HepG2 (cell line): ENCODE data around the gene WNT5B. TPM values are rescaled to one million over a fixed set of nuclear protein-coding genes. Genes with fewer than 3 reads are reported as not detected.

Experiments used
- CREM ChIP-seq, 2 experiments: sonication (generic) in 1 of 2; formaldehyde crosslinking in 1 of 2; IDR thresholded peaks; 2 replicates each; pipeline versions ENCODE4 v1.4.0 to v1.6.1; 2016 to 2020; ENCODE audit warnings: antibody characterized with exemption in 1 of 2, mild to moderate bottlenecking in 1 of 2, missing genetic modification reagents in 1 of 2
- EHMT2 ChIP-seq: fragments of 200-600 bp; sonication (generic); IDR thresholded peaks from 2 replicates; pipeline ENCODE4 v1.7.0; 2017; ENCODE audit warnings: antibody characterized with exemption, low read depth, low read length, borderline replicate concordance
- ISL2 ChIP-seq: sonication (generic); formaldehyde crosslinking; IDR thresholded peaks from 2 replicates; pipeline ENCODE4 v1.5.0; 2020; ENCODE audit warnings: missing genetic modification reagents
- MIXL1 ChIP-seq: IDR thresholded peaks from 2 replicates; pipeline ENCODE4 v1.6.1; 2016
- NFRKB ChIP-seq: fragments of 450-650 bp; IDR thresholded peaks from 2 replicates; pipeline ENCODE4 v1.6.1; 2017
- PHF20 ChIP-seq: sonication (generic); formaldehyde crosslinking; IDR thresholded peaks from 2 replicates; pipeline ENCODE4 v1.5.0; 2020; ENCODE audit warnings: mild to moderate bottlenecking, missing genetic modification reagents
- PHF21A ChIP-seq: sonication (generic); formaldehyde crosslinking; IDR thresholded peaks from 2 replicates; pipeline ENCODE4 v1.5.0; 2020; ENCODE audit warnings: mild to moderate bottlenecking, missing genetic modification reagents
- RORA ChIP-seq: sonication (generic); formaldehyde crosslinking; IDR thresholded peaks from 2 replicates; pipeline ENCODE4 v1.5.0; 2020; ENCODE audit warnings: mild to moderate bottlenecking, missing genetic modification reagents, moderate library complexity
- SNAI1 ChIP-seq: sonication (generic); formaldehyde crosslinking; IDR thresholded peaks from 2 replicates; pipeline ENCODE4 v1.5.0; 2020; ENCODE audit warnings: mild to moderate bottlenecking, missing genetic modification reagents, borderline replicate concordance
- ZFP62 ChIP-seq: sonication (generic); formaldehyde crosslinking; IDR thresholded peaks from 2 replicates; pipeline ENCODE4 v1.4.0; 2020; ENCODE audit warnings: missing genetic modification reagents
- ZNF18 ChIP-seq: sonication (generic); formaldehyde crosslinking; IDR thresholded peaks from 2 replicates; pipeline ENCODE4 v1.8.0; 2022; ENCODE audit warnings: mild to moderate bottlenecking, missing genetic modification reagents; ENCODE audit not compliant: insufficient replicate concordance
- ZNF232 ChIP-seq: sonication (generic); formaldehyde crosslinking; IDR thresholded peaks from 2 replicates; pipeline ENCODE4 v1.4.0; 2020; ENCODE audit warnings: missing genetic modification reagents, borderline replicate concordance
- ZNF264 ChIP-seq: sonication (generic); formaldehyde crosslinking; IDR thresholded peaks from 2 replicates; pipeline ENCODE4 v1.4.0; 2020; ENCODE audit warnings: missing genetic modification reagents
- ZNF333 ChIP-seq: sonication (generic); formaldehyde crosslinking; IDR thresholded peaks from 2 replicates; pipeline ENCODE4 v1.4.0; 2020; ENCODE audit warnings: mild to moderate bottlenecking, missing genetic modification reagents, borderline replicate concordance
- ZNF343 ChIP-seq: sonication (generic); formaldehyde crosslinking; IDR thresholded peaks from 2 replicates; pipeline ENCODE4 v1.4.0; 2020; ENCODE audit warnings: mild to moderate bottlenecking, missing genetic modification reagents
- ZNF362 ChIP-seq: sonication (generic); formaldehyde crosslinking; IDR thresholded peaks from 2 replicates; pipeline ENCODE4 v1.4.0; 2020; ENCODE audit warnings: missing genetic modification reagents, mild to moderate bottlenecking, borderline replicate concordance
- ZNF567 ChIP-seq: sonication (generic); formaldehyde crosslinking; IDR thresholded peaks from 2 replicates; pipeline ENCODE4 v1.8.1; 2023; ENCODE audit warnings: mild to moderate bottlenecking, missing genetic modification reagents, borderline replicate concordance
- ZNF576 ChIP-seq: sonication (generic); formaldehyde crosslinking; IDR thresholded peaks from 2 replicates; pipeline ENCODE4 v1.4.0; 2020; ENCODE audit warnings: mild to moderate bottlenecking, missing genetic modification reagents
- ZNF598 ChIP-seq: sonication (generic); formaldehyde crosslinking; IDR thresholded peaks from 2 replicates; pipeline ENCODE4 v1.5.1; 2020; ENCODE audit warnings: mild to moderate bottlenecking, missing genetic modification reagents, borderline replicate concordance
- ZNF616 ChIP-seq: sonication (generic); formaldehyde crosslinking; IDR thresholded peaks from 2 replicates; pipeline ENCODE4 v1.5.0; 2020; ENCODE audit warnings: low read depth, mild to moderate bottlenecking, missing genetic modification reagents
- ZNF687 ChIP-seq: sonication (generic); formaldehyde crosslinking; IDR thresholded peaks from 2 replicates; pipeline ENCODE4 v1.5.1; 2020; ENCODE audit warnings: mild to moderate bottlenecking, missing genetic modification reagents, moderate library complexity
- ZNF839 ChIP-seq: sonication (generic); formaldehyde crosslinking; IDR thresholded peaks from 2 replicates; pipeline ENCODE4 v1.4.0; 2020; ENCODE audit warnings: missing genetic modification reagents, mild to moderate bottlenecking, borderline replicate concordance
- ZSCAN25 ChIP-seq: sonication (generic); formaldehyde crosslinking; IDR thresholded peaks from 2 replicates; pipeline ENCODE4 v1.8.0; 2022; ENCODE audit warnings: mild to moderate bottlenecking, missing genetic modification reagents
- polyA plus RNA-seq, 8 experiments: library from polyadenylated mRNA; depleted of rRNA in 3 of 8; stranded (reverse) in 7 of 8; unstranded in 1 of 8; fragments of >200 nt; fragmentation: Illumina TruSeq in 4 of 8; extraction: Trizol in 4 of 8; gene quantifications; 2 replicates each; pipeline versions ENCODE4 v1.2.1 to v1.2.3, GENCODE V29; 2011 to 2016; ENCODE audit warnings: low read depth in 4 of 8, missing spikeins in 1 of 8, mixed read lengths in 1 of 8; ENCODE audit not compliant: insufficient read depth in 1 of 8
- total RNA-seq, 5 experiments: library from RNA; depleted of rRNA; stranded (reverse); fragments of >200 nt; fragmentation: Illumina TruSeq; extraction: Trizol; gene quantifications; 2 replicates each; pipeline ENCODE4 v1.2.3, GENCODE V29; 2016; ENCODE audit warnings: low read depth in 1 of 5

Gene WNT5B
- total and polyA plus RNA-seq, 2 of the 13 experiments (the other 11 are each of a cell fraction or from before 2014, with no cell fraction given), result 0.04 TPM; not detected in 1

- TF ChIP-seq ZNF687 (CRISPR knock-in tag) (peak; percentile 54), SNAI1 (CRISPR knock-in tag) (no peak), ZNF567 (CRISPR knock-in tag) (no peak), PHF21A (0 out of 2 replicates have a peak, but pooled peaks have one; percentile 35), ZNF362 (CRISPR knock-in tag) (0 out of 2 replicates have a peak, but pooled peaks have one; percentile 8), NFRKB (no peak), ZNF576 (CRISPR knock-in tag) (no peak), CREM (IDR thresholded peaks at IDR 0.05) (no peak), CREM (CRISPR knock-in tag; IDR thresholded peaks at IDR 0.05) (no peak), ZFP62 (no peak), ISL2 (CRISPR knock-in tag) (no peak), ZNF343 (no peak), ZNF616 (CRISPR knock-in tag) (no peak), RORA (CRISPR knock-in tag) (no peak), ZNF18 (CRISPR knock-in tag) (no peak), ZNF598 (CRISPR knock-in tag) (no peak), ZNF232 (CRISPR knock-in tag) (no peak), ZSCAN25 (CRISPR knock-in tag) (no peak), ZNF839 (no peak), ZNF264 (CRISPR knock-in tag) (no peak), PHF20 (CRISPR knock-in tag) (no peak), EHMT2 (no peak), MIXL1 (CRISPR knock-in tag) (0 out of 2 replicates have a peak, but pooled peaks have one; percentile 25), ZNF333 (CRISPR knock-in tag) (no peak)
These were observed 41.6 kb downstream of the WNT5B start (continued) for GRCh38 chr12:1670358-1671268.
